GM12878 (cell line): ENCODE measurements around the gene PLEKHA7.

Source experiments
- EZH2 ChIP-seq: IDR thresholded peaks from 2 replicates; pipeline ENCODE4 v1.6.1; 2012; ENCODE audit warnings: low read depth, mild to moderate bottlenecking, control low read depth, inconsistent platforms, low read length, borderline replicate concordance; ENCODE audit not compliant: control insufficient read depth
- POLR2AphosphoS5 ChIP-seq: IDR thresholded peaks from 2 replicates; pipeline ENCODE4 v1.6.1; 2011; ENCODE audit warnings: mild to moderate bottlenecking, low read length, inconsistent platforms
- RCOR1 ChIP-seq: conservative IDR thresholded peaks from 2 replicates; pipeline ENCODE4 v1.6.1; 2012; ENCODE audit warnings: low read depth, low read length, improper control_type of control experiment
- RFX5 ChIP-seq: IDR thresholded peaks from 2 replicates; pipeline ENCODE4 v1.6.1; 2011; ENCODE audit warnings: low read depth, low read length, improper control_type of control experiment
- TF ChIP-seq, protein P1 (sequence below), 3 experiments: IDR thresholded peaks in 2 of 3; conservative IDR thresholded peaks in 1 of 3; 2 replicates each; pipeline ENCODE4 v1.5.1; 2011; ENCODE audit warnings: low read depth in 3 of 3, low read length in 3 of 3, mild to moderate bottlenecking in 3 of 3, control low read depth in 2 of 3, moderate library complexity in 2 of 3, inconsistent platforms in 1 of 3, mixed read lengths in 1 of 3; ENCODE audit not compliant: control insufficient read depth in 2 of 3, insufficient read depth in 1 of 3; ENCODE audit errors: extremely low read depth in 1 of 3
- TF ChIP-seq, protein P2 (sequence below): fragments of 450-650 bp; formaldehyde crosslinking; IDR thresholded peaks from 2 replicates; pipeline ENCODE4 v1.4.0; 2020; ENCODE audit warnings: mild to moderate bottlenecking, moderate library complexity
- TF ChIP-seq, protein P3 (sequence below): IDR thresholded peaks from 2 replicates; pipeline ENCODE4 v1.6.1; 2012; ENCODE audit warnings: improper control_type of control experiment, low read depth, low read length; ENCODE audit not compliant: insufficient replicate concordance

DNA sequence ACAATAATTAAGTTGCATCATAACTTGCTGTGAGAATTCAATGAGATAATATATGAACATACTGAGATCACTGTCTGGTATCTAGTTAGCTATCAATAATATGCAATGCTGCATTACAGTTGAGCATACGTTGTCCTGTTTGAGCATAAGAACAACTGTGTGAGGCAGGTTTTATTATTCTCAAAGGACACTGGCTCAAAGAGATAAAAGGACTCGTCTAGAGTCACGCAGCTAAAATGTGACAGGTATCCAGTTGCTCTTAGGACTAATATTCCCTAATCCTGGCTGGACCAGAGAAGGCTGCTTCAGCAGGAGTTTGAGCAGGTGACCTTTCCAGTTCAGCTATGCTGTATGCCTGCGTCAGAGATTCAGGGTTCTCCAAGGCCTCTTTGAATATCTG, 92.5 kb downstream of the PLEKHA7 start:
- TF ChIP-seq, protein P1, sequence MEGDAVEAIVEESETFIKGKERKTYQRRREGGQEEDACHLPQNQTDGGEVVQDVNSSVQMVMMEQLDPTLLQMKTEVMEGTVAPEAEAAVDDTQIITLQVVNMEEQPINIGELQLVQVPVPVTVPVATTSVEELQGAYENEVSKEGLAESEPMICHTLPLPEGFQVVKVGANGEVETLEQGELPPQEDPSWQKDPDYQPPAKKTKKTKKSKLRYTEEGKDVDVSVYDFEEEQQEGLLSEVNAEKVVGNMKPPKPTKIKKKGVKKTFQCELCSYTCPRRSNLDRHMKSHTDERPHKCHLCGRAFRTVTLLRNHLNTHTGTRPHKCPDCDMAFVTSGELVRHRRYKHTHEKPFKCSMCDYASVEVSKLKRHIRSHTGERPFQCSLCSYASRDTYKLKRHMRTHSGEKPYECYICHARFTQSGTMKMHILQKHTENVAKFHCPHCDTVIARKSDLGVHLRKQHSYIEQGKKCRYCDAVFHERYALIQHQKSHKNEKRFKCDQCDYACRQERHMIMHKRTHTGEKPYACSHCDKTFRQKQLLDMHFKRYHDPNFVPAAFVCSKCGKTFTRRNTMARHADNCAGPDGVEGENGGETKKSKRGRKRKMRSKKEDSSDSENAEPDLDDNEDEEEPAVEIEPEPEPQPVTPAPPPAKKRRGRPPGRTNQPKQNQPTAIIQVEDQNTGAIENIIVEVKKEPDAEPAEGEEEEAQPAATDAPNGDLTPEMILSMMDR (IDR thresholded peaks at IDR 0.05 in 2 of 3, conservative IDR thresholded peaks at IDR 0.05 in 1 of 3; ENCODE audit: control insufficient read depth in 2 of 3, extremely low read depth in 1 of 3, insufficient read depth in 1 of 3, low read depth in 3 of 3, low read length in 3 of 3) = no peak
- TF ChIP-seq POLR2AphosphoS5 = no peak
- TF ChIP-seq RFX5 = no peak
- TF ChIP-seq, protein P2, sequence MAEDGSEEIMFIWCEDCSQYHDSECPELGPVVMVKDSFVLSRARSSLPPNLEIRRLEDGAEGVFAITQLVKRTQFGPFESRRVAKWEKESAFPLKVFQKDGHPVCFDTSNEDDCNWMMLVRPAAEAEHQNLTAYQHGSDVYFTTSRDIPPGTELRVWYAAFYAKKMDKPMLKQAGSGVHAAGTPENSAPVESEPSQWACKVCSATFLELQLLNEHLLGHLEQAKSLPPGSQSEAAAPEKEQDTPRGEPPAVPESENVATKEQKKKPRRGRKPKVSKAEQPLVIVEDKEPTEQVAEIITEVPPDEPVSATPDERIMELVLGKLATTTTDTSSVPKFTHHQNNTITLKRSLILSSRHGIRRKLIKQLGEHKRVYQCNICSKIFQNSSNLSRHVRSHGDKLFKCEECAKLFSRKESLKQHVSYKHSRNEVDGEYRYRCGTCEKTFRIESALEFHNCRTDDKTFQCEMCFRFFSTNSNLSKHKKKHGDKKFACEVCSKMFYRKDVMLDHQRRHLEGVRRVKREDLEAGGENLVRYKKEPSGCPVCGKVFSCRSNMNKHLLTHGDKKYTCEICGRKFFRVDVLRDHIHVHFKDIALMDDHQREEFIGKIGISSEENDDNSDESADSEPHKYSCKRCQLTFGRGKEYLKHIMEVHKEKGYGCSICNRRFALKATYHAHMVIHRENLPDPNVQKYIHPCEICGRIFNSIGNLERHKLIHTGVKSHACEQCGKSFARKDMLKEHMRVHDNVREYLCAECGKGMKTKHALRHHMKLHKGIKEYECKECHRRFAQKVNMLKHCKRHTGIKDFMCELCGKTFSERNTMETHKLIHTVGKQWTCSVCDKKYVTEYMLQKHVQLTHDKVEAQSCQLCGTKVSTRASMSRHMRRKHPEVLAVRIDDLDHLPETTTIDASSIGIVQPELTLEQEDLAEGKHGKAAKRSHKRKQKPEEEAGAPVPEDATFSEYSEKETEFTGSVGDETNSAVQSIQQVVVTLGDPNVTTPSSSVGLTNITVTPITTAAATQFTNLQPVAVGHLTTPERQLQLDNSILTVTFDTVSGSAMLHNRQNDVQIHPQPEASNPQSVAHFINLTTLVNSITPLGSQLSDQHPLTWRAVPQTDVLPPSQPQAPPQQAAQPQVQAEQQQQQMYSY = no peak
- TF ChIP-seq, protein P3, sequence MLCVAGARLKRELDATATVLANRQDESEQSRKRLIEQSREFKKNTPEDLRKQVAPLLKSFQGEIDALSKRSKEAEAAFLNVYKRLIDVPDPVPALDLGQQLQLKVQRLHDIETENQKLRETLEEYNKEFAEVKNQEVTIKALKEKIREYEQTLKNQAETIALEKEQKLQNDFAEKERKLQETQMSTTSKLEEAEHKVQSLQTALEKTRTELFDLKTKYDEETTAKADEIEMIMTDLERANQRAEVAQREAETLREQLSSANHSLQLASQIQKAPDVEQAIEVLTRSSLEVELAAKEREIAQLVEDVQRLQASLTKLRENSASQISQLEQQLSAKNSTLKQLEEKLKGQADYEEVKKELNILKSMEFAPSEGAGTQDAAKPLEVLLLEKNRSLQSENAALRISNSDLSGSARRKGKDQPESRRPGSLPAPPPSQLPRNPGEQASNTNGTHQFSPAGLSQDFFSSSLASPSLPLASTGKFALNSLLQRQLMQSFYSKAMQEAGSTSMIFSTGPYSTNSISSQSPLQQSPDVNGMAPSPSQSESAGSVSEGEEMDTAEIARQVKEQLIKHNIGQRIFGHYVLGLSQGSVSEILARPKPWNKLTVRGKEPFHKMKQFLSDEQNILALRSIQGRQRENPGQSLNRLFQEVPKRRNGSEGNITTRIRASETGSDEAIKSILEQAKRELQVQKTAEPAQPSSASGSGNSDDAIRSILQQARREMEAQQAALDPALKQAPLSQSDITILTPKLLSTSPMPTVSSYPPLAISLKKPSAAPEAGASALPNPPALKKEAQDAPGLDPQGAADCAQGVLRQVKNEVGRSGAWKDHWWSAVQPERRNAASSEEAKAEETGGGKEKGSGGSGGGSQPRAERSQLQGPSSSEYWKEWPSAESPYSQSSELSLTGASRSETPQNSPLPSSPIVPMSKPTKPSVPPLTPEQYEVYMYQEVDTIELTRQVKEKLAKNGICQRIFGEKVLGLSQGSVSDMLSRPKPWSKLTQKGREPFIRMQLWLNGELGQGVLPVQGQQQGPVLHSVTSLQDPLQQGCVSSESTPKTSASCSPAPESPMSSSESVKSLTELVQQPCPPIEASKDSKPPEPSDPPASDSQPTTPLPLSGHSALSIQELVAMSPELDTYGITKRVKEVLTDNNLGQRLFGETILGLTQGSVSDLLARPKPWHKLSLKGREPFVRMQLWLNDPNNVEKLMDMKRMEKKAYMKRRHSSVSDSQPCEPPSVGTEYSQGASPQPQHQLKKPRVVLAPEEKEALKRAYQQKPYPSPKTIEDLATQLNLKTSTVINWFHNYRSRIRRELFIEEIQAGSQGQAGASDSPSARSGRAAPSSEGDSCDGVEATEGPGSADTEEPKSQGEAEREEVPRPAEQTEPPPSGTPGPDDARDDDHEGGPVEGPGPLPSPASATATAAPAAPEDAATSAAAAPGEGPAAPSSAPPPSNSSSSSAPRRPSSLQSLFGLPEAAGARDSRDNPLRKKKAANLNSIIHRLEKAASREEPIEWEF = no peak
- TF ChIP-seq EZH2 = no peak
- TF ChIP-seq RCOR1 = no peak
